Peyer's patch (tissue), 4 donors: Measurements from ENCODE around the gene RASA3. TPM values are rescaled to one million over a fixed set of nuclear protein-coding genes. Genes with fewer than 3 reads are reported as not detected.

Source experiments
- DNase-seq, 3 donors: peaks; one replicate each; pipeline ENCODE4 v3.0.0-alpha.2; 2017 to 2019
- H3K27ac ChIP-seq, 4 donors: fragments of 200-600 bp; sonication (generic); one replicate each; pipeline ENCODE4 v1.5.1; 2016 to 2019
- H3K27me3 ChIP-seq, 2 donors: fragments of 200-600 bp; sonication (generic); one replicate each; pipeline ENCODE4 v1.5.1; 2019
- H3K36me3 ChIP-seq, 3 donors: fragments of 200-600 bp; sonication (generic); one replicate each; pipeline ENCODE4 v1.5.1; 2016 to 2019
- H3K4me1 ChIP-seq, 4 donors: fragments of 200-600 bp; sonication (generic); one replicate each; pipeline ENCODE4 v1.5.1; 2016 to 2019
- H3K4me3 ChIP-seq, 4 donors: fragments of 200-600 bp; sonication (generic); 1 replicate in 3 of 4; 2 replicates in 1 of 4; pipeline ENCODE4 v1.5.1; 2016 to 2019; ENCODE audit warnings: mild to moderate bottlenecking in 1 of 4
- H3K9me3 ChIP-seq, 4 donors: fragments of 200-600 bp; sonication (generic); one replicate each; pipeline ENCODE4 v1.5.1; 2016 to 2019; ENCODE audit warnings: mild to moderate bottlenecking in 1 of 4
- POLR2A ChIP-seq, 2 donors: fragments of 450-650 bp; IDR thresholded peaks; one replicate each; pipeline ENCODE4 v1.5.1; 2017; ENCODE audit warnings: antibody characterized with exemption in 2 of 2, mild to moderate bottlenecking in 2 of 2, moderate library complexity in 2 of 2
- total RNA-seq, 4 donors: library from RNA; depleted of rRNA; stranded (reverse); fragments of >200 nt; gene quantifications; one replicate each; pipeline ENCODE4 v1.1.0, GENCODE V29; 2016
- TF ChIP-seq, protein P1 (sequence below), 6 experiments: fragments of 450-650 bp in 4 of 6; fragments of 200-600 bp in 2 of 6; sonication (generic) in 1 of 6; IDR thresholded peaks; one replicate each; pipeline ENCODE4 v1.5.1; 2017 to 2019; ENCODE audit warnings: antibody characterized with exemption in 6 of 6, mild to moderate bottlenecking in 3 of 6, moderate library complexity in 1 of 6

RASA3 gene
- total RNA-seq, 4 donors from 2014 or later: 3.5 to 41.3 (median 6.9) TPM

DNA sequence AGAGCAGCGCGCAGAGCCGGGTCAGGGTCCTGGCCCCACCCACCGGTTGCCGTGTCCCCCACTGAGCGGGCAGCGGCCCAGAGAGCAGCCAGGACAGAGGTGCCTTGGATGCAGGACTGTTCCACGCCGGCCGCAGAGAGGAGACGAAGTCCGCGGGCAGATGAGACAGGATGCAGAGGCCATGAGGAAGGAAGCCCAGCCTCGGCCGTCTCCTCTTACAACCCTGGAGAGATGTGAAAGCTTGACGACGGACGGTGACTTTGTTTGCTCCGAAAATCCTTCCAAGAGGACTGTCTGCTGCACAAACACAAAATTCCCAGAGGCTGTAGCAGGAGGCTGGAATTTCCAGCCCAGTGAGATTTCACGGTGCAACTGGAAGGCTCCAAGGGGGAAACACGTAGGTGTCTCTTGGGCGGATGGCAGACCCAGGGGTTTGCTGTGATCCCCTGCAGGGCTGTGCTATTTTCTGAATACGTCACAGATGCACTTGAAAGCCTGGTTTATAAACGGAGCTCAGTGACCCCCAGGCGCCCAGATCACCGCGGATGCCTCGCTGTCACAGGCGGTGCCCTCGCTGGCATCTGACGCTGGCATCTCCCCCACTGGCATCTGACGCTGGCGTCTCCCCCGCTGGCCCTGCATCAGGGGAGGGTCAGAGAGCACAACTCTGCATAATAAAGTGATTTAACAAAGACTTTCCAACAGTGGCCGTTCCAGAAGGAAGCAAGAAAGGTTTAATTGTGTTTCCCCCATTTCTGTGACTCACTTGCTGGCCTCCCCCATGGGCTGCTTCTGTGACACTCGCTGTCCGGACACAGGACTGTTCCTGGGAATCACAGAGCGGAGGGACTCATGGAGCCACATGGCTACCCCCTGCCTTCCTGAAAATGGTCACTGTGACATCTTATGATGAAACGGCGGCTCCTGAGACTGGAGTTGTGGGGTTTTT is 96.6 kb downstream of the RASA3 start:
- Histone ChIP-seq H3K27ac (peak overlapping the region in 1 of 4 donors; percentile 5), H3K27me3 (no peaks in the 10 kb centered on the region), H3K36me3 (no peaks in the 10 kb centered on the region), H3K4me1 (peaks cover 0 to 18% (median 0%) of the 10 kb centered on the region in 4 donors), H3K4me3 (no peak overlapping the region), H3K9me3 (no peaks in the 10 kb centered on the region)
- TF ChIP-seq, protein P1, sequence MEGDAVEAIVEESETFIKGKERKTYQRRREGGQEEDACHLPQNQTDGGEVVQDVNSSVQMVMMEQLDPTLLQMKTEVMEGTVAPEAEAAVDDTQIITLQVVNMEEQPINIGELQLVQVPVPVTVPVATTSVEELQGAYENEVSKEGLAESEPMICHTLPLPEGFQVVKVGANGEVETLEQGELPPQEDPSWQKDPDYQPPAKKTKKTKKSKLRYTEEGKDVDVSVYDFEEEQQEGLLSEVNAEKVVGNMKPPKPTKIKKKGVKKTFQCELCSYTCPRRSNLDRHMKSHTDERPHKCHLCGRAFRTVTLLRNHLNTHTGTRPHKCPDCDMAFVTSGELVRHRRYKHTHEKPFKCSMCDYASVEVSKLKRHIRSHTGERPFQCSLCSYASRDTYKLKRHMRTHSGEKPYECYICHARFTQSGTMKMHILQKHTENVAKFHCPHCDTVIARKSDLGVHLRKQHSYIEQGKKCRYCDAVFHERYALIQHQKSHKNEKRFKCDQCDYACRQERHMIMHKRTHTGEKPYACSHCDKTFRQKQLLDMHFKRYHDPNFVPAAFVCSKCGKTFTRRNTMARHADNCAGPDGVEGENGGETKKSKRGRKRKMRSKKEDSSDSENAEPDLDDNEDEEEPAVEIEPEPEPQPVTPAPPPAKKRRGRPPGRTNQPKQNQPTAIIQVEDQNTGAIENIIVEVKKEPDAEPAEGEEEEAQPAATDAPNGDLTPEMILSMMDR (IDR thresholded peaks at IDR 0.05): no peak
- no peak for TF ChIP-seq POLR2A (IDR thresholded peaks at IDR 0.05)
- DNase-seq: no peak

DNA sequence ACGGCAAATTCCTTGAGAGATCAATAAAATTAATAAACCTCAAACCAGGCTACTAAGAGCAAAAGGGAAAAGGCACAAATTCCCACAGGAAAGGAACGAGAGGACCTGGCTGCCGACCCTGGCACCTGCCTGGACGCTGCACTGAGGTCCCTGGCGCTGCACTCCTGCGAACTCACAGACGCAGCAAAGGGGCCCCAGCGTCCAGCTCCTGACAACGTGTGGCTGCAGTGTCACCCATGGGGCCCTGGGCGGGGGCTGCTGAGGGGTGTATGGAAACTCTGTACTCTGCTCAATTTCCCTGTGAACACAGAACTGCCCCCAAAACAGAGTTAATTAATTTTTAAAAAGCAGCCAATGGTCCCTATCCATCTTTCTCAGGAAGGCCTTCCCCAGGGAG is 97.2 kb downstream of the RASA3 start:
- H3K9me3 ChIP-seq: no peaks in the 10 kb centered on the region
- H3K27ac ChIP-seq: peak overlapping the region in 1 of 4 donors; percentile 5
- TF ChIP-seq, protein P1 (IDR thresholded peaks at IDR 0.05): no peak
- no peak for TF ChIP-seq POLR2A (IDR thresholded peaks at IDR 0.05)
- DNase-seq: no peak
- H3K4me3 ChIP-seq: no peak overlapping the region
- H3K4me1 ChIP-seq: peaks cover 0 to 18% (median 0%) of the 10 kb centered on the region in 4 donors
- H3K36me3 ChIP-seq: no peaks in the 10 kb centered on the region
- H3K27me3 ChIP-seq: no peaks in the 10 kb centered on the region

DNA sequence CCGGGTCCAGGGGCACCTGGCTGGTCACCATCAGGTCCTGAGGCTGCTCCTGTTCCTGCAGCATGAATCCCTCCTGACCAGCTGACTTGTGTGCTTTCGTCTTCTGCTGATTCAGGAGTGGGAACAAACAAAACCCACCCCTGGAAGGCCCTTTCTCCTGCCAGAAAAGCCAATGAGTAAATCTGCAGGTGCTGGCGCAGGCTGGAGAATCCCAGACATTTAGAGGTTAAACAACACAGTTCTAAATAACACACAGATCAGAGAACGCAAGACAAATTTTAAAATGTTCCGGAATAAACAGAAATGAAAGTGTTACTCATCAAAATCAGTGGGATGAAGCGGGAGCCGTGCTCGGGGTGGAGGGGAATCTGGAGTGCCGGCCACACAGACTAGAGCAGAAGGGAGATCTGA is 97.9 kb downstream of the RASA3 start:
- Histone ChIP-seq H3K4me1 (peaks cover 0 to 18% (median 0%) of the 10 kb centered on the region in 4 donors), H3K4me3 (no peak overlapping the region), H3K27me3 (no peaks in the 10 kb centered on the region), H3K9me3 (no peaks in the 10 kb centered on the region), H3K27ac (peak overlapping the region in 2 of 4 donors; percentile 31), H3K36me3 (no peaks in the 10 kb centered on the region)
- TF ChIP-seq, protein P1 (IDR thresholded peaks at IDR 0.05): no peak
- no peak for TF ChIP-seq POLR2A (IDR thresholded peaks at IDR 0.05)
- DNase-seq: no peak

DNA sequence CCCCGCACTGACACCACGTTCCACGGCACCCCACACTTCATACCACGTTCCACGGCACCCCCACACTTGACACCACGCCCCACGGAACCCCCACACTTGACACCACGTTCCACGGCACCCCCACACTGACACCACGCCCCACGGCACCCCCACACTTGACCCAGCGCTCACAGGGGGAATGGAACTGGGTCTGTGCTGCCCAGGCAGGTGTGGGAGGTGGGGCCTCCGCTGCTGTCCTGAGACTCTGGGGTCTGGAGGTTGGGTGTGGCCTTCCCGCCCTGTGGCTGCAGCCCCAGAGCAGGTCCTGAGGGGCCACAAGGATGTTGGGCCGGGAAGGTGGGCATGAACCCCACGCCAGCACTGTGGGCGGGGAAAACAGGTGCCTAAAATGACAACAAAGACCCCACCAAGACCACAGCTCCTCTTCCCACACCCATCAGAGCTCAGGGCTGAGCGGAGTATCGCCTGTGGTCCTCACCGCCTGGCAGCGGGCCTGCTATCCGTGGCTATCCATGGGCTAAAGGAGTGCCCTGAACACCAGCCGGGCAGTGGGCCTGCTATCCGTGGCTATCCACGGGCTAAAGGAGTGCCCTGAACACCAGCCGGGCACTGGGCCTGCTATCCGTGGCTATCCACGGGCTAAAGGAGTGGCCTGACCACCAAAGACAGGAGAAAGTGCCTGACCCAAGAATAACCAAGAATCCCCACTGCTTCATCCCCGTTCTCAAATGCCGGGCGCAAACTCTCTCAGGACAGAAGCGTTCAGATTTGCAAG is 98.7 kb downstream of the RASA3 start:
- TF ChIP-seq, protein P1 (IDR thresholded peaks at IDR 0.05): no peak
- no peak for TF ChIP-seq POLR2A (IDR thresholded peaks at IDR 0.05)
- DNase-seq: no peak
- peaks cover 0 to 18% (median 0%) of the 10 kb centered on the region in 4 donors for H3K4me1 ChIP-seq
- H3K9me3 ChIP-seq: no peaks in the 10 kb centered on the region
- no peaks in the 10 kb centered on the region for H3K36me3 ChIP-seq
- H3K27ac ChIP-seq: peak overlapping the region in 1 of 4 donors; percentile 31
- no peak overlapping the region for H3K4me3 ChIP-seq
- no peaks in the 10 kb centered on the region for H3K27me3 ChIP-seq

DNA sequence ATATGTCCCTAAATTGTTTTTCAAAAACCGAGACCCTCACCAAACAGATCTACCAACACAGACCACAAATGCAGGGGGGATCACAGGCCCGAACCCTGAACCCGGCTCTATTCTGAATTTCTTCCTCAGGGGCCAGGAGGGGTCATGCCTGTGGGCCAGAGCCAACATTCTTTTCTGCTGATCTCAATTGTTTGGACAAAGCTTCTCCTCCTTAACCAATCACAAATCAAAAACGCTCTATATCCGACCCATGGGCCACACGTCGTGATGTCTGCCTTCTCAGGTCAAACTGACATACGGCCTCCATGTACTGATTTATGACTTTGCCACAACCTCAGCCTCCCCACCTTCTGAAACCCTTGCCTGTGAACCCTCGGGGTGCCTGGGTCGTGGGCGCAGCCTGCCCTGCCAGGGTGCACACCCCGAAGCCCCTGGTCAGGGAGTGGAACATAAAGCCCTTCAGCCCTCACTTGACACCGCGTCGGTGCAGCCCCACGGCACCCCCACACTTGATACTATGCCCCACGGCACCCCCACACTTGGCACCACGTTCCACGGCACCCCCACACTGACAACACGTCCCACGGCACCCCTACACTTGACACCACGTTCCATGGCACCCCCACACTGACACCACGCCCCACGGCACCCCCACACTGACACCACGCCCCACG is 100.2 kb downstream of the RASA3 start:
- no peak overlapping the region for H3K27ac ChIP-seq
- H3K4me3 ChIP-seq: no peak overlapping the region
- H3K9me3 ChIP-seq: no peaks in the 10 kb centered on the region
- no peaks in the 10 kb centered on the region for H3K36me3 ChIP-seq
- no peak for DNase-seq
- TF ChIP-seq POLR2A (IDR thresholded peaks at IDR 0.05): no peak
- TF ChIP-seq, protein P1 (IDR thresholded peaks at IDR 0.05): no peak
- H3K27me3 ChIP-seq: no peaks in the 10 kb centered on the region
- peaks cover 0 to 24% (median 5%) of the 10 kb centered on the region in 4 donors for H3K4me1 ChIP-seq
